Mucosa of gallbladder (tissue), 1 donor: ENCODE results near the gene RGS3. TPM values are rescaled to one million over a fixed set of nuclear protein-coding genes. Genes with fewer than 3 reads are reported as not detected.
"Not testable (repeated sequence)": the region's sequence is repeated elsewhere in the genome, so short reads cannot be mapped to it uniquely, and the experiment has no call there.

Source experiments
- DNase-seq: peaks from one replicate; pipeline ENCODE4 v3.0.0-alpha.2; 2020; ENCODE audit warnings: low spot score
- total RNA-seq: library from RNA; stranded (reverse); gene quantifications from one replicate; pipeline ENCODE4 v1.2.1, GENCODE V29; 2021
- donor health status: DM: no; HTN: no; CAD: no.

RGS3 gene
- total RNA-seq, 1 donor from 2014 or later, result 142 TPM

DNA sequence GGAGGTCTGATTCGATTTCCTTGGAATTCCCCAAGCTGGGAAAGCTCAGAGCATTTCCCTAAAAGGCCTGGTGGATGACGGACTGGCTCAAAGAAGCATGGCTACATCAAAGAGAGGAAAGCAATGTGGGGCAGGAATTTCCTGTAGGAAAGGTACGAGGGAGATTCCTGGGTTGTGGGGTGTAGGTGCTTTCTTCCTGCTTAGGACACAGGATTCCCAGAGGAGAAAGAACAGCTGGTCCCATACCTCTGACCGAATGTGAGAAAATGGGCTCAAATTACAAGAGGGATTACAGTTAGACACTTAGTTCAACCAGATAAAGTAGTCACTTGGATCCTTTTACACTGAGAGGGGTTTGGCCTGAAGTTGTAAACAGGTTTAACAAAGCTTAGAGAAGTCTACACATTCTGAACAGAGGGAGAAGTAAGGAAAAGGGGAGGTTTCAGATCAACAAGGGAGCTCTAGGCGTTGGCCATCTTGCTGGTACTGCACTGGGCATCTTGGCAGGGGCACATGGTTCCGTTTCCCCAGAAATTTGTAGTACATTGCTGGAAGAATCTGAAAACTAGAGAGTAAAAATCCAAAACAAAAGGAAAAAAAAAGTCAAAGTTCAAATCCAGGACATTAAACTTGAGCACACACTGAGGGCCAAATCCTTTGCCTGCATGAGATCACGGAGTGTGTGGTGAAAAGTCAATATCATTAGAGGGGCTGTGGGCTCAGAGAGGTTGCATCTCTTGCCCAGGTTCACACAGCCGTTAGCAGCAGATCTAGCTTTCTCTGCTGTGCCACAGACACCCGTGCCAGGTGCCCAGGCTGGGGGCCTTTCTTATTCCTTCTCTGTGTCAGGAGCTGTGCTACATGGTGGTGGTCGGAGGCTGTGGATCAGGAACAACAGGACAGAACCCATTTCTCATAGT, 171.3 kb downstream of the RGS3 start:
- DNase-seq, result no peak

DNA sequence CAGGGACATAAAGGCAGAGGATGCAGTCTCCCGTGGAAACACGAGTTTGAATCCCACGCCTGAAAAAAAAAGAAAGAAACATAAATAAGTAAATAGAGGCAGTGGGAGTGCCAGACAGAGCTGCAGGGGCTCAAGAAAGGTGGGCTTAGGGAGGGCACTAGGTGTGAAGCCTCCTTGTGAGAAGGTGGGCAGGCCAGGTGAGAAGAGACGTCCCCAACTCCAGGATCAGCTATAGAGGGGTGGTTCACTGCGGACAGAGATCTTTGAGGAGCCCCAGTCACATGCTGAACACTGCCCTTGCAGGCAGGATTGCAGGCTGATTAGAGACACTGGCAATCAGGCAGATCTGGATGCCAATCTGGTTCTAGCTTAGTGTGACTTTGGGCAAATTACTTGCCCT, 172.1 kb downstream of the RGS3 start:
- DNase-seq, result no peak

DNA sequence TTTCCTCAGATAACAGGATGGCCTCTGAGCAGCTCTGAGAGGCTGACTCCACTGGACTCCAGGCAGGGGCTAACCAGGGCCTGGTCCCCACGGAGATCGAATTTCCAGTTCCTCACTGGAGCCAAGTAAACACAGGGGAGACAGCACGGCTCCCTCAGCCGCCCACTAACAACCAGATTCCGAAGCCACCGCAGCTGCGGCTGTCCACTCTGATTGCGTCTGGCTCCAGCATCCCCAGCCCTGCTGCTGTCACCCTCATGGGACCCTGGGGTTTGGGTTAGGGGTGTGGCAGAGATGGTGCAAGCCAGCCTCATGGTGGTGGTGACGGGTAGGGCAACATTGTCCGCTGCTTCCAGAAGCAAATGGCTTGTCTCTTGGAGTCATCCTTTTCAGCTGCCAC, 172.6 kb downstream of the RGS3 start:
- no peak for DNase-seq

DNA sequence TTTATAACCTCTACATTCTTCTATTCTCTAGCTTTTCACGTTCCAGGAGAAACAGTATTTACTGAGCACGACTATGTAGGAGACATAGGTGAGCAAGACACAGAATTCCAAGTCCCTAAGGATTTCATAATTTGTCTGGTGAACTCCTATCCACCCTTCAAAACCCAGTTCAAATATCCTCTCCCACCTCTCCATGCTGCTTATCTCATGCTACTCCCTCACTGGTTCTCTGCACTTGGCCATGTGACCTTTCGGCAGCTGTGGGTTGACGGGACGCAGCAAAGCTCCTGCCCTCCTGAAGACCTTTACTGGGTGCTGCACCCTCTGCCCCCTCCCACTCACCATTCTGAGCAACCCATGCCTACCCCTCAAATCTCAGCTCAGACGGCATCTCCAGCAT, 173.2 kb downstream of the RGS3 start:
- no peak for DNase-seq

DNA sequence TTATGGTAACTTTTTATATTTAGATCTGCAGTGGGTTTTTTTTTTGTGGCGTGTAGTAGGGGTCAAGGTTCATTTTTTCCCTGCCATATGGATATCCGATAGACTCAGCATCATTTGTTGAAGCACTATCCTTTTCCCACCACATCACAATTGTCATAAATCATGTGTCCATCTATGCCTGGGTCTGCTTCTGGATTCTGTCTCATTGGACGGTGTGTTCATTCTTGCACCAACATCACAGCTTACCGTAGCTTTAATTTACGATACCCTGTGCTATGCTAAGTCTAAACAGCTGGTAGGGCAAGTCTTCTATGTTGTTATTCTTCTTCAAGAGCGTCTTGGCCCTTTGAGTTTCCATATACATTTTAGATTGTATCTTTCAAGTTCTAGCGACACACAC, 175.0 kb downstream of the RGS3 start:
- DNase-seq, result no peak

DNA sequence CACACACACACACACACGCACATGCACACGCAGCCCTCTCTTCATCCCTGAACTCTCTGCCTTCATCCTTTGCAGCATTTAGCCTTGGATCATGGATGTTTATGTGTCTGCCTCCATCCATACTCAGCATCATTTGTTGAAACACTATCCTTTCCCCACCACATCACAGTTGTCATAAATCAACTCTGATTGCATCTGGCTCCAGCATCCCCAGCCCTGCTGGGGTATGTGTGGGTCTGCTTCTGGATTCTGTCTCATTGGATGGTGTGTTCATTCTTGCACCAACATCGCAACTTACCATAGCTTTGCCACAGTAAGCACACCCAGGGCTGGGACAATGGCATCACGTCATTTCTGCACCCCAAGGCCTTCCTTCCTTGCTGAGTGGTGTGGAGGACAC, 175.4 kb downstream of the RGS3 start:
- no peak for DNase-seq

DNA sequence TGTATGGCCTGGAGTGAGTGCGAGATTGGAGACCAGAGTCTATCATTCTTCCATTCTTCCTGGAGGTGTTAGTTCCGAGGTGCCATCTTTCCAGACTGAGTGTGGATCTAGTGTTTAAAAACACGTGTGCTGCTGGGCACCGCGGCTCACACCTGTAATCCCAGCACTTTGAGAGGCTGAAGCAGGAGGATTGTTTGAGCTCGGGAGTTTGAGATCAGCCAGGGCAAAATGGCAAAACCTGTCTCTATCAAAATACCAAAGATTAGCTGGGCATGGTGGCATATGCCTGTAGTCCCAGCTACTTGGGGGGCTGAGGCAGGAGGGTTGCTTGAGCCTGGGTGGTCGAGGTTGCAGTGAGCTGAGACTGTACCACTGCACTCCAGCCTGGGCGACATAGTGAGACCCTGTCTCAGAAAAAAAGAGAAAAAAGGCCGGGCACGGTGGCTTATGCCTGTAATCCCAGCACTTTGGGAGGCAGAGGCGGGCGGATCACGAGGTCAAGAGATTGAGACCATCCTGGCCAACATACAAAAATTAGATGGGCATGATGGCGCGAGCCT, 176.0 kb downstream of the RGS3 start:
- DNase-seq, result not testable (repeated sequence)

DNA sequence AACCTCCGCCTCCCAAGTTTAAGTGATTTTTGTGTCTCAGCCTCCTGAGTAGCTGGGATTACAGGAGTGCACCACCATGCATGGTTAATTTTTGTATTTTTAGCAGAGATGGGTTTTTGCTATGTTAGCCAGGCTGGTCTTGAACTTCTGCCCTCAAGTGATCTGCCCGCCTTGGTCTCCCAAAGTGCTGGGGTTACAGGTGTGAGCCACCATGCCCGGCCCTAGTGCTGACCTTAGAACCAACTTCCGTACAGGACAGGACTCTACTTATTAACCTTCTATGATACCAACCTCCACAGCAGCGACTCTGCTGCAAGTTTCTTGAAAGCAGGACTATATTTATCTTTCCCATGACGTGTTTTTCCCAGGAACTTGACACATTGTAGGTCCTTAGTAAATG, 176.9 kb downstream of the RGS3 start:
- no peak for DNase-seq

DNA sequence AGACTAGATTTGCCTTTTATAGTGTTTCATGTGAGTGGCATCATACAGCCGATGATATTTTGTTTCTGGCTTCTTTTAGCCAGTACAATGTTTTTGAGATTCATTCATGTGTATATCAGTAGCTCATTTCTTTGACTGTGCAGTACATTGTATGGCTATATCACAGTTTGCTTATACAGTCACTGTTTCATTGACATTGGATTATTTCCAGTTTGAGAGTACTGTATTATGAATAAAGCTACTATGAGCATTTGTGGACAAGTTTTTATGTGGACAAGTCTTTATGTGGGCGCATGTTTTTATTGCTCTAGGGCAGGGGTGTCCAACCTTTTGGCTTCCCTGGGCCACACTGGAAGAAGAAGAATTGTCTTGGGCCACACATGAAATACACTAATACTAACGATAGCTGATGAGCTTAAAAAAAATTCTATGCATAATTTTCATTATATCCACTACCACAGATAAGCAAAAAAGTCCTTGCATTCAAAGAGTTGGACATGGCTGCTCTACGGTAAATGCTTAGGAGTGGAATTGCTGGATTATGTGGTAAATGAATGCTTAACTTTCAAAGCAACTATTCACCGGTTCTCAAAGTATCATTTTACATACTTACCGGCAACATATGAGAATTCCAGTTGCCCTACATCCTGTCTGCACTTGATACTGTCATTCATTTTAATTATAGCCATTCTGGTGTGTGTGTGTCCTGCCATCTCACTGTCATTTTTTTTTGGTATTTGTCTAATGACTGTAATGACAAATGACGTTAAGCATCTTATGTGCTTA, 177.8 kb downstream of the RGS3 start:
- no peak for DNase-seq

DNA sequence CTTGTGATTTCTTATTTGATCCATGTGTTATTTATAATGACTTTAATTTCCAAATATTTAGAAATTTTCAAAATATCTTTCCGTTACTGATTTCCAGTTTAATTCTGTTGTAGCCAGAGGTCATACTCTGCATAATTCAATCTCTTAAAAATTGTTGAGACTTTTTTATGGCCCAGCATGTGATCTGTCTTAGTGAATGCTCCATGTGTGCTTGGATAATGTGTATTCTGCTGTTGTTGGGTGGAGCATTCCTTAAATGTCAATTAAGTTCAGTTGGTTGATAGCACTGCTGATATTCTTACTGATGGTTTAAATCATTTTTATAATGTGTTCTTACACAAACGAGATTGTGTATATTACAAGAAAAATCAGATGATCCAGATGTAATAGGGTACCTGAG, 180.8 kb downstream of the RGS3 start:
- DNase-seq, result no peak

DNA sequence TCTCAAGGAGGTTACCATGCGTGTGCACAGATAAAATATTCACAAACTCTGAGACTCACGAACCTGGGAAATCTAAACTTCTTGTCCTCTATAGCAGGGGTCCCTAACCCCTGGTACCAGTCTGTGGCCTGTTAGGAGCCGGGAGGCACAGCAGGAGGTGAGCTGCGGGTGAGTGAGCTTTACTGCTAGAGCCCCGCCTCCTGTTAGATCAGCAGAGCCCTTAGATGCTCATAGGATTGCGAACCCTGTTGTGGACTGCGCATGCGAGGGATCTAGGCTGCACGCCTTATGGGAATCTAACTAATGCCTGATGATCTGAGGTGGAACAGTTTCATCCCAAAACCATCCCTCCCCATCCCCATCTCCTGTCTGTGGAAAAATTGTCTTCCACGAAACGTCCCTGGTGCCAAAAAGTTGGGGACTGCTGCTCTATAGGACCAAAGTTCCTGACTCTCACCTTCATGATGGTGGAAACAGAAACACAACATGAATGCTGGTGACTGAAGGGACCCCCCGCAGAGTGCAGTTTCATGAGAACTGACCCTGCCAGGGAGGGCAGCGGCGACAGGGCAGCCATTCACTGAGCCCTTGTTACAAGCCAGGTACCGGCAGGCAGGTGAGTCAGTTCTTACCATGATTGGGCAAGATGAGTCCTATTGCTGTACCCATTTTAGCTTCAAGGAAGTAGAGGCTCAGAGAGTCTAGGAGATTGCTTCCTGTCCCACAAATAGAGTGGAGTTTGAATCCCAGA, 181.9 kb downstream of the RGS3 start:
- DNase-seq, result no peak

DNA sequence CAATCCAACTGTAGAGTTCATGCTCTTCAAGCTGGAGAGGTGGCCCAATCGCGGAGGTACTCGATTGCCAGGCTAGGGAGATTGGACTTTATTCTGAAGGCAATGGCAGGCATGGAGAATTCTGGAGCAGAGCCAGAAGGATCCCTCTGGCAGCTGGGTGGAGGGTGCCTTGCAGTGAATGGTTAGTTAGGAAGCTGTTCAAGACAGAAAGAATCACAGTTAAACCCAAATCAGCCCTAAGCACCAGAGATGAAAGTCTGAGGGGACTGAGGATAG, 182.4 kb downstream of the RGS3 start:
- no peak for DNase-seq

DNA sequence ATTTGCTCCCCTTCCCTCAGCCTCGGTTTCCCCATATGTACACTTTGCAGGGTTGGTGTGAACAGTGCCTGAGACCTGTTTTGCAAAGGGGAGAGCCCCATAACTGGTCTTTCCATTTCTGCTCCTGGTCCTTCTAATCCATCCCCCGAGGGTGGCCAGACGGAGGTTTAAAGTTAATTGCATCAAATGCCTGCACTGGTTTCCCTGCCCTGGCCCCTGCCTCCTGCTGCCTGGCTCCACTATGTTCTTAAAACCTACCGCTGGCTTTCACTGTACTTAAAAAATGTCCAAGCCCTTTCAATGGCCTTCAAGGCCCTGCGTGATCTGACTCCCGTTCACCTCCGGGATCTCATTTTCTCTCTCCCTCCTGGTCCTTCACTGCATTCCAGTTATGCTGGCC, 183.0 kb downstream of the RGS3 start:
- DNase-seq, result no peak

Other genes starting within 250 kb of the RGS3 start
- 28.9 TPM for gene FKBP15, start 242.4 kb upstream of the RGS3 start, total RNA-seq
- gene SLC31A1, start 242.2 kb upstream of the RGS3 start, total RNA-seq, result 26.1 TPM
- gene CDC26, start 188.2 kb upstream of the RGS3 start, total RNA-seq, result 29.0 TPM
- gene PRPF4, start 188.1 kb upstream of the RGS3 start, total RNA-seq, result 20.1 TPM
- 5.3 TPM for gene RNF183, start 160.4 kb upstream of the RGS3 start, total RNA-seq
- 8.1 TPM for gene WDR31, start 123.5 kb upstream of the RGS3 start, total RNA-seq
- gene BSPRY, start 114.2 kb upstream of the RGS3 start, total RNA-seq, result 16.0 TPM
- 102 TPM for gene HDHD3, start 86.7 kb upstream of the RGS3 start, total RNA-seq
- 108 TPM for gene ALAD, start 62.4 kb upstream of the RGS3 start, total RNA-seq
- 24.5 TPM for gene POLE3, start 53.1 kb upstream of the RGS3 start, total RNA-seq
- 0.37 TPM for gene C9orf43, start 53.0 kb upstream of the RGS3 start, total RNA-seq